Choroid plexus epithelial cell (primary cell): Measurements from ENCODE around the gene SLX4IP.

Source experiments
- DNase-seq: peaks from one replicate; pipeline ENCODE4 v3.0.0-alpha.2; 2010; ENCODE audit warnings: low read depth
- H3K4me3 ChIP-seq: 2 replicates; pipeline ENCODE4 v1.5.1; 2011; ENCODE audit warnings: low read depth, mild to moderate bottlenecking, control low read depth, low read length, moderate library complexity
- CTCF ChIP-seq: conservative IDR thresholded peaks from 2 replicates; pipeline ENCODE4 v1.5.1; 2011; ENCODE audit warnings: low read depth, mild to moderate bottlenecking, control low read depth, inconsistent platforms, low read length, moderate library complexity

Gene SLX4IP

GRCh38 chr20:10551732-10552724, 116.9 kb downstream of the SLX4IP start:
- peak; percentile 1 for TF ChIP-seq CTCF
- no peak overlapping the region for H3K4me3 ChIP-seq
- DNase-seq: peak; percentile 44

- TF ChIP-seq CTCF: peak; percentile 89
- peak; percentile 90 for DNase-seq
- H3K4me3 ChIP-seq: no peak overlapping the region
These were observed 118.3 kb downstream of the SLX4IP start for GRCh38 chr20:10553326-10553984.

- TF ChIP-seq CTCF: no peak
- DNase-seq: no peak
- H3K4me3 ChIP-seq: no peak overlapping the region
These were observed 119.2 kb downstream of the SLX4IP start for GRCh38 chr20:10554285-10554684.

GRCh38 chr20:10555393-10555792, 120.3 kb downstream of the SLX4IP start:
- no peak overlapping the region for H3K4me3 ChIP-seq
- TF ChIP-seq CTCF: no peak
- DNase-seq: no peak

DNA sequence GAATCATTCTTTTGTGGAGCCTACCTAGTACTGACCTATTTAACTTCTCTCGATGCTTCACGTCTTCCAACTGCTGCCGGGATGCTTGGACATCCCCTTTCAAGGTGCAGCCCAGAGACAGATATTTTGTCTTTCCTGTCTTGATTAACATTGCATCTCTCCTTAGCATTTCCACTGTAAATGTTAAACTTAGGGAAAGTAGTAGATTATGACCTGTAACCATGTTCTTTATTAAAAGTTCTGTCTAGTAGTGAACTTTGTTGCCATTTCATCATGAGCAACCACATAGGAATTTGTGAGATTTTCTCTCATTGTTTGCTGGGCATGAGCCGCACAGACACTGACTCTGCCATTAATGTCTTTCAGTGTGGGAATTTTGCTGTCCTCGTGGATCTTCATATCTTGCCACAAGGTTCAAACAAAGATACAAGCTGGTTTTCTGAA, 120.8 kb downstream of the SLX4IP start:
- no peak overlapping the region for H3K4me3 ChIP-seq
- DNase-seq: peak; percentile 78
- no peak for TF ChIP-seq CTCF

DNA sequence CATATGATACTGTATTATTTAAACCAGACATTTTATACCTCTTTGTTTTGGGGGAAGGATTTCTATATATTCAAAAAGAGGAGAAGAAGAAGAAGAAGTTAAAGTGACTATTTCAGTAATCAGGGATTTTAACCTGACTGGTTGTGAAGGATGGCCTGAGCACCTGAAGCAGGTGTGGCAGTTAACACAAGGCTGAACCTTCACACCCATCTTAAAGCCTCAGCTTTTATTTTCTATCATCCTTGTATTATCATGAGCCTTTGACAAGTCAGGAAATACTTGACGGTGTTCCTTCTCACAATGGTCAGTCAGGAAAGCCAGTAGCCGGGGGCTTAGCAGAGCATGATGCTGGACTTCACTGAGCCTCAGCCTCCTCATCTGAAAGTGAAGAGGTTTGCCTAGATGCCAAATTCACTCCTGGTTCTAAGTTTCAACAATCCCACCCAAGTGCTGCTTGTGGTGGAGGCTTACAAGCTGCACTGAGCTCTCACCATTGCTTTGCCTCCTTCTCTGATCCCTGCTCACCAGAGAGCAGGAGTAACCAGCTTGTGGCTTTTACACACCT, 121.5 kb downstream of the SLX4IP start:
- TF ChIP-seq CTCF: no peak
- no peak for DNase-seq
- H3K4me3 ChIP-seq: no peak overlapping the region
